ENCODE measurements around the gene ADAM23.

ADAM23 gene

DNA sequence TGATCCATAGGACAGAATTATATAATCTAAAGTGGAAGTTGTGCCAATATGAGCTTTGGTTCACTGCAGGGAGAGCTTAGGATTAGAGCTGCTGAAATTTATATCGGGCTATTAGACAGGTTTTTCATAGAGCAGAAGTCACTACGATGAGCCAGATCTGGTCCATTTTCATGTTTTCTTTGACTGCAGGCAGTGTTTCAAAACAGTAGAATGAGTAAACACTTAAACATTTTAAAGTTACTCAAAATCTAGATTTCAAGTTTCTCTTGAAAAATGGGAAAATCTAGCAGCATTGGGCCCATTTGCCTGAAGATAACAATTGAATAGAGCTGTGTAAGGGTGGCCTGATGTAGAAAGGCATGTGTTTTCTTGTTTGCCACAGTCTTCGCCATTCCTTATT, 14.5 kb upstream of the ADAM23 start:
- H3K36me3 ChIP-seq = no peaks in the 10 kb centered on the region
- H3K4me3 ChIP-seq (ENCODE audit: low read depth, low read length) = no peak overlapping the region
- TF ChIP-seq CTCF (IDR thresholded peaks at IDR 0.05; ENCODE audit: low read depth, low read length) = no peak
- H3K9me3 ChIP-seq (ENCODE audit: severe bottlenecking) = no peaks in the 10 kb centered on the region
- no peaks in the 10 kb centered on the region for H3K27me3 ChIP-seq (ENCODE audit: insufficient read depth, low read depth, severe bottlenecking)
- H3K27ac ChIP-seq = no peak overlapping the region
- DNase-seq = no peak

DNA sequence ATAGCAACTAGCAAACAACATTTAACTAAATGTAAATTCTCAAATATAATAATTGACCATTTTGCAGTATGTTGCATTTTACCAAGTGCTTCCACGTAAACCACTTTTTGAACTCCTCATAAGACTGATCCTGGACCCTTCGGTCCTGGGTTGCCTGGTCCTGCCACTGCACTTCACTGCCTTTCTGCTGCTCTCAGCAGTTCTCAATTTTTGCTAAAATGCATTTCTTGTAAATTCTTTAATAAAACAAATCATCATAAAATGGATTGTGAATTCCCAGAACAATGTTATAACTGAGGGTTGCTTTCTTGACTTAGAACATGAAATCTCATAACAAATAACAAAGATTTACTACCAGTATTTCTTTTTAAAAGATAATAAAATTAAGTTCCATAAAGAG, 12.9 kb upstream of the ADAM23 start:
- TF ChIP-seq CTCF (IDR thresholded peaks at IDR 0.05; ENCODE audit: low read depth, low read length) = no peak

DNA sequence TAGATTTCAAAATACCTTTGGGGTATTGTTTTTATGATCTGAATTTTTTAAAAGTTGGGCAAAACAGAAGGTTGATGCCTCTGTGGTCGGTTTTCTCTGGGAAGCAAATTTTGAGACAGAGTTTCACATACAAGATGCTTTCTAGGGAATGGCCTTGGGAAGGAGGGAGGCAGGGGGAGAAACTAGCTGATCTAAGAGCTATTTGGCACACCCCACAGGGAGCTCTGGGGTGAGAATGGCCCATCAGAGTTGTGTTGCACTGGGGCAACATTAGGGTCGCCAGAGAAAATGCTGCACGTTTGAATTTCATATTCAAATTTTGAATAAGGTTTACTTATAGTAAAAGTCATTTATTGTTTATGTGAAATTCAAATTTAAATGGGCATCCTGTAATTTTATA, 11.9 kb upstream of the ADAM23 start:
- no peak for DNase-seq
- H3K27me3 ChIP-seq (ENCODE audit: insufficient read depth, low read depth, severe bottlenecking) = no peaks in the 10 kb centered on the region
- no peak overlapping the region for H3K27ac ChIP-seq
- no peaks in the 10 kb centered on the region for H3K36me3 ChIP-seq
- no peak overlapping the region for H3K4me3 ChIP-seq (ENCODE audit: low read depth, low read length)
- TF ChIP-seq CTCF (IDR thresholded peaks at IDR 0.05; ENCODE audit: low read depth, low read length) = no peak
- no peaks in the 10 kb centered on the region for H3K9me3 ChIP-seq (ENCODE audit: severe bottlenecking)

More for the DNA sequence above, 12.9 kb upstream of the ADAM23 start:
- Histone ChIP-seq H3K27me3 (ENCODE audit: insufficient read depth, low read depth, severe bottlenecking) (no peaks in the 10 kb centered on the region), H3K36me3 (no peaks in the 10 kb centered on the region), H3K4me3 (ENCODE audit: low read depth, low read length) (no peak overlapping the region), H3K27ac (no peak overlapping the region), H3K9me3 (ENCODE audit: severe bottlenecking) (no peaks in the 10 kb centered on the region)
- no peak for DNase-seq

DNA sequence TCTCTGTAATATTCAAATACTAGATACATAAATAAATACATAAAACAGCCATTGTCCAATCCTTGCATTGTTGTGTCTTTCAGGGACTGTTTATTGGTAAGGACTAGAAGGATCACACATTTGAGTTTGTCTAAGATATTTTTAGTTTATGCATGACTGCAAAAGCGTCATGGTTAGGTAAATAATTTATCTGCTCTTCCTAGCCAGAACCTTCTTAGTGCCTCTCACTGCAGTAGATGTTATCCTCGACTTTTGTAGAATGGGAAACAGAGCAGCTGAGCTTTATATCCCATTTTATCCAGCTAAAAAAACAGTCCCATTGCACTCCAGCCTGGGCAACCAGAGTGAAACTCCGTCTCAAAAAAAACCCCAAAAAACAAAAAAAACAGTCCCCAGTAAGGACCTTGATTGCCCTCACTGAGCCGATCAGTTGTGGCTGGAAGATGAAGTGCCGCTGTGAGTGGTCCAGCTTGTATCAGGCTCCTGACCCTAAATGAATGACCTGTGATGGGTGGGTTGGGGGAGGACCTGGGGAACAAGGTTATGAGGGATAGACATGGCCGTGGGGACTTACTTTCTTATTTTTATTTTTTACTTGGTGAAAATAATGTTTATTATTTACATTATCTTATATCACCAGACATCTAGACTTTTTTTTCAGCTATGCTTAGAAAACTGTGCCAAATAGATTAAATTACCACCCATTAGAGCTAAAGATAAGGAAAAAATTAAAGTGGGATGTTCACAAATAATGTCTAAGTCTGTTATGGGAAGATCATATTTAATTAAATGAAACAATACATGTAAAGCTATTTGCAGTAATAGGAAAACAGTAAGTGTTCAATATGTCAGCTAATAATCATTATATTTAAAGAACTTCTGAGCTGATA, 10.9 kb upstream of the ADAM23 start:
- H3K9me3 ChIP-seq (ENCODE audit: severe bottlenecking) = no peaks in the 10 kb centered on the region
- no peak overlapping the region for H3K4me3 ChIP-seq (ENCODE audit: low read depth, low read length)
- no peak for DNase-seq
- no peaks in the 10 kb centered on the region for H3K36me3 ChIP-seq
- no peaks in the 10 kb centered on the region for H3K27me3 ChIP-seq (ENCODE audit: insufficient read depth, low read depth, severe bottlenecking)
- TF ChIP-seq CTCF (IDR thresholded peaks at IDR 0.05; ENCODE audit: low read depth, low read length) = no peak
- H3K27ac ChIP-seq = no peak overlapping the region

- DNase-seq = no peak
- Histone ChIP-seq H3K36me3 (no peaks in the 10 kb centered on the region), H3K9me3 (ENCODE audit: severe bottlenecking) (no peaks in the 10 kb centered on the region), H3K27me3 (ENCODE audit: insufficient read depth, low read depth, severe bottlenecking) (no peaks in the 10 kb centered on the region), H3K27ac (no peak overlapping the region), H3K4me3 (ENCODE audit: low read depth, low read length) (no peak overlapping the region)
- no peak for TF ChIP-seq CTCF (IDR thresholded peaks at IDR 0.05; ENCODE audit: low read depth, low read length)
Measured at GRCh38 chr2:206433190-206433589, 10.1 kb upstream of the ADAM23 start.

- Histone ChIP-seq H3K36me3 (no peaks in the 10 kb centered on the region), H3K27me3 (ENCODE audit: insufficient read depth, low read depth, severe bottlenecking) (no peaks in the 10 kb centered on the region), H3K9me3 (ENCODE audit: severe bottlenecking) (no peaks in the 10 kb centered on the region), H3K27ac (no peak overlapping the region), H3K4me3 (ENCODE audit: low read depth, low read length) (no peak overlapping the region)
- no peak for DNase-seq
- no peak for TF ChIP-seq CTCF (IDR thresholded peaks at IDR 0.05; ENCODE audit: low read depth, low read length)
Measured at GRCh38 chr2:206433686-206434085, 9.6 kb upstream of the ADAM23 start.
